ENCODE results near the gene EP300.

Gene EP300

DNA sequence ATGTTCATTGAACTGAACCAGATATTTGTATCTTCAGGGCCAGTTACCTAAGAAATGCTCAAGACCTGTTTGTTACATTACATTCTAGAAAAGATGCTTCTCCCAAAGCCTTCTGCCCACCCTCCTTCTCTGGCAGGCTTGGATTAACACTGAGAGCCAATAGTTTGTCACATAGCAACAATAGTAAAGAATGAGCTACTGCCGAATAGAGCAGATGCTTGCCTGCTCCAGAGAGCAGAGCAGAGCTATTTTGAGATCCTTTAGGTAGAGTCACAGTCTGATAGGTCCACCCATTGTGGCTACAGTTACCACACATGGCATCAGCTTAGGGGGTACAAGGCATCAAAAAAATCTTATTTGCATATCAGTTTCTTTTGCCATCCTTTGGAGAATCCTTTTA, 13.5 kb upstream of the EP300 start:
- no peaks in the 10 kb centered on the region for H3K79me1 ChIP-seq (replicated peaks; ENCODE audit: low read length, poor library complexity, severe bottlenecking)
- no peak overlapping the region for H2BK120ac ChIP-seq (ENCODE audit: low read depth, low read length)
- H3K18ac ChIP-seq (ENCODE audit: low read depth in 1 of 2, low read length in 2 of 2) = no peak overlapping the region
- no peak overlapping the region for H2BK5ac ChIP-seq (ENCODE audit: low read depth, low read length, poor library complexity, severe bottlenecking)
- no peak overlapping the region for H4K91ac ChIP-seq (ENCODE audit: low read length)
- H2AK5ac ChIP-seq (ENCODE audit: low read length, severe bottlenecking) = no peak overlapping the region
- H2BK15ac ChIP-seq (ENCODE audit: low read depth, poor library complexity, severe bottlenecking) = no peak overlapping the region
- no peak overlapping the region for H3K27ac ChIP-seq (ENCODE audit: low read length, poor library complexity, severe bottlenecking)
- no peak overlapping the region for H3K14ac ChIP-seq (ENCODE audit: low read length in 2 of 2)
- H3K4ac ChIP-seq (ENCODE audit: low read depth in 1 of 2, low read length in 2 of 2) = no peak overlapping the region
- DNase-seq = no peak
- H3K9ac ChIP-seq (ENCODE audit: low read length) = no peak overlapping the region
- H3K4me2 ChIP-seq (ENCODE audit: low read length, poor library complexity, severe bottlenecking) = no peak overlapping the region
- H3K9me3 ChIP-seq (ENCODE audit: control insufficient read depth, low read length) = no peaks in the 10 kb centered on the region
- 62% methylated on average over 1 of the region's 1 CpG for WGBS
- no peak overlapping the region for H4K8ac ChIP-seq (ENCODE audit: low read length)
- no peak overlapping the region for H2AFZ ChIP-seq (ENCODE audit: low read depth, low read length)
- H3K27me3 ChIP-seq (ENCODE audit: control insufficient read depth in 1 of 2, insufficient read depth in 1 of 2, low read length in 2 of 2) = peaks cover 0 to 14% of the 10 kb centered on the region in 2 experiments
- H3K36me3 ChIP-seq (ENCODE audit: control insufficient read depth in 1 of 2, insufficient read depth in 2 of 2, low read depth in 1 of 2, low read length in 2 of 2) = no peaks in the 10 kb centered on the region
- no peak overlapping the region for H2BK12ac ChIP-seq (ENCODE audit: low read length in 2 of 2)
- no peaks in the 10 kb centered on the region for H3K4me1 ChIP-seq (ENCODE audit: control insufficient read depth, insufficient read depth, low read depth, low read length)
- no peak overlapping the region for H3K4me3 ChIP-seq (ENCODE audit: insufficient read depth in 1 of 2, low read depth in 1 of 2, low read length in 2 of 2)
- H3K23ac ChIP-seq (ENCODE audit: low read length in 2 of 2) = no peak overlapping the region

DNA sequence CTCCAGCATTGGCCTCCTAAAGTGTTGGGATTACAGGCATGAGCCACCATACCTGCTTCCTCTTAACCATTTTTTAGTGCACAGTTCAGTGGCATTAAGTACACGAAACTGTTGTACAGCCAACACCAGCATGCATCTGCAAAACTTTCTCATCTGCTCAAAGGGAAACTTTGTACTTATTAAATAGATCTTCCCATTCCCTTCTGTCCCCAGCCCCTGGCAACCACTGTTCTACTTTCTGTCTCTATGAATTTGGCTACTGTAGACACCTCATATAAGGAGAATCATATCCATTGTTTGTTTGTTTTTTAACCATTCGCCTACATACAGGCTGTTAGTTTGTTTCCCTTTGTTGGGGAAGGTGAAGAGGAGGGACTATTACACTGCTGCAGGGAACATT, 6.5 kb upstream of the EP300 start:
- Histone ChIP-seq H2BK5ac (ENCODE audit: low read depth, low read length, poor library complexity, severe bottlenecking) (no peak overlapping the region), H4K91ac (ENCODE audit: low read length) (no peak overlapping the region), H3K4me2 (ENCODE audit: low read length, poor library complexity, severe bottlenecking) (no peak overlapping the region), H3K18ac (ENCODE audit: low read depth in 1 of 2, low read length in 2 of 2) (no peak overlapping the region), H3K4me1 (ENCODE audit: control insufficient read depth, insufficient read depth, low read depth, low read length) (no peaks in the 10 kb centered on the region), H3K23ac (ENCODE audit: low read length in 2 of 2) (no peak overlapping the region), H3K79me1 (replicated peaks; ENCODE audit: low read length, poor library complexity, severe bottlenecking) (no peaks in the 10 kb centered on the region), H3K27ac (ENCODE audit: low read length, poor library complexity, severe bottlenecking) (no peak overlapping the region), H3K4ac (ENCODE audit: low read depth in 1 of 2, low read length in 2 of 2) (no peak overlapping the region), H2BK15ac (ENCODE audit: low read depth, poor library complexity, severe bottlenecking) (no peak overlapping the region), H3K14ac (ENCODE audit: low read length in 2 of 2) (no peak overlapping the region), H3K36me3 (ENCODE audit: control insufficient read depth in 1 of 2, insufficient read depth in 2 of 2, low read depth in 1 of 2, low read length in 2 of 2) (no peaks in the 10 kb centered on the region), H2BK120ac (ENCODE audit: low read depth, low read length) (no peak overlapping the region), H2BK12ac (ENCODE audit: low read length in 2 of 2) (no peak overlapping the region), H2AK5ac (ENCODE audit: low read length, severe bottlenecking) (no peak overlapping the region), H2AFZ (ENCODE audit: low read depth, low read length) (no peak overlapping the region), H3K9me3 (ENCODE audit: control insufficient read depth, low read length) (no peaks in the 10 kb centered on the region), H3K9ac (ENCODE audit: low read length) (no peak overlapping the region), H4K8ac (ENCODE audit: low read length) (no peak overlapping the region), H3K27me3 (ENCODE audit: control insufficient read depth in 1 of 2, insufficient read depth in 1 of 2, low read length in 2 of 2) (peaks cover 0 to 5% of the 10 kb centered on the region in 2 experiments), H3K4me3 (ENCODE audit: insufficient read depth in 1 of 2, low read depth in 1 of 2, low read length in 2 of 2) (no peak overlapping the region)
- DNase-seq = no peak
- WGBS = 83% methylated on average over 1 of the region's 2 CpGs

DNA sequence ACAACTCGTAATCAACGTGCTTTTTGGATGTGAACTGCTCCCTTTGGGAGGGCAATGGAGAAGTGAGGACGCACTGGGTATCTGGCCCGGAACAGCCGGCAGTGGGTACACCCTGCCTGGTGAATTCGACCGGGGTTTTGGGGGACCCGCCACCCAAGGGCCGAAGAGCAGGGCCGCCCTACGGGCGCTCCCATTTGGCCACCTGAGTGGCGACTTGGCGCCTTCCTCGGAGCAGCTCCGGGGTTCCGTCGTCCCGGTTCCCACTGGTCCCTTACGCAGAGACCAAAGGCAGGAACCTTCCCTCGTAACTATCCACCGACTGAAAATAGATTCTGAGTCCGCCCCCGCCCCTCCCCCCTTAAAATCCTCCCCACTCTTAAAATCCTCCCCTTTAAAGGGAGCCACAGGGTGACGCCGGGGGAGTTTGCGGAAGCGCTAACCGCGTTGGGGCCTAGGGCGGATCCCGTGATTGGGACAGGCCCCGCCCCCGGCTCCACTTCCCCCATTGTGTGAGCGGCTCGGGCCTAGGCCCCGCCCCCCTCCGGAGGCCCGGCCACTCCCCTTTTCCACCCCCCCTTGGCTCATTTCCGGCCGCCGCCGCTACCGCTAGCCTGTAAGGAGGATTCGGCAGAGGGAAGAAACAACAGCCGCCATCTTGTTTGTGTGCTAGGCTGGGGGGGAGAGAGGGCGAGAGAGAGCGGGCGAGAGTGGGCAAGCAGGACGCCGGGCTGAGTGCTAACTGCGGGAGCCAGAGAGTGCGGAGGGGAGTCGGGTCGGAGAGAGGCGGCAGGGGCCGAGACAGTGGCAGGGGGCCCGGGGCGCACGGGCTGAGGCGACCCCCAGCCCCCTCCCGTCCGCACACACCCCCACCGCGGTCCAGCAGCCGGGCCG, 1.0 kb upstream of the EP300 start:
- Histone ChIP-seq H2BK120ac (ENCODE audit: low read depth, low read length) (peak overlapping the region; percentile 97), H2BK12ac (ENCODE audit: low read length in 2 of 2) (peak overlapping the region in 1 of 2 experiments; percentile 86), H3K36me3 (ENCODE audit: control insufficient read depth in 1 of 2, insufficient read depth in 2 of 2, low read depth in 1 of 2, low read length in 2 of 2) (peaks cover 0 to 4% of the 10 kb centered on the region in 2 experiments), H3K27ac (ENCODE audit: low read length, poor library complexity, severe bottlenecking) (peak overlapping the region; percentile 92), H3K4me1 (ENCODE audit: control insufficient read depth, insufficient read depth, low read depth, low read length) (peaks cover 2% of the 10 kb centered on the region), H3K23ac (ENCODE audit: low read length in 2 of 2) (peak overlapping the region in 1 of 2 experiments; percentile 66), H3K9ac (ENCODE audit: low read length) (peak overlapping the region; percentile 99), H4K91ac (ENCODE audit: low read length) (peak overlapping the region; percentile 98), H4K8ac (ENCODE audit: low read length) (peak overlapping the region; percentile 89), H3K79me1 (replicated peaks; ENCODE audit: low read length, poor library complexity, severe bottlenecking) (no peaks in the 10 kb centered on the region), H2BK15ac (ENCODE audit: low read depth, poor library complexity, severe bottlenecking) (peak overlapping the region; percentile 94), H2BK5ac (ENCODE audit: low read depth, low read length, poor library complexity, severe bottlenecking) (peak overlapping the region; percentile 99), H3K4me2 (ENCODE audit: low read length, poor library complexity, severe bottlenecking) (peak overlapping the region; percentile 47), H3K27me3 (ENCODE audit: control insufficient read depth in 1 of 2, insufficient read depth in 1 of 2, low read length in 2 of 2) (no peaks in the 10 kb centered on the region), H3K4me3 (ENCODE audit: insufficient read depth in 1 of 2, low read depth in 1 of 2, low read length in 2 of 2) (peak overlapping the region; percentile 90 to 97), H3K18ac (ENCODE audit: low read depth in 1 of 2, low read length in 2 of 2) (peak overlapping the region; percentile 93 to 100), H2AK5ac (ENCODE audit: low read length, severe bottlenecking) (no peak overlapping the region), H2AFZ (ENCODE audit: low read depth, low read length) (peak overlapping the region; percentile 48), H3K14ac (ENCODE audit: low read length in 2 of 2) (peak overlapping the region; percentile 19 to 99), H3K9me3 (ENCODE audit: control insufficient read depth, low read length) (no peaks in the 10 kb centered on the region), H3K4ac (ENCODE audit: low read depth in 1 of 2, low read length in 2 of 2) (peak overlapping the region; percentile 42 to 100)
- WGBS = under 1% methylated on average over 39 of the region's 67 CpGs
- DNase-seq = peak; percentile 99

DNA sequence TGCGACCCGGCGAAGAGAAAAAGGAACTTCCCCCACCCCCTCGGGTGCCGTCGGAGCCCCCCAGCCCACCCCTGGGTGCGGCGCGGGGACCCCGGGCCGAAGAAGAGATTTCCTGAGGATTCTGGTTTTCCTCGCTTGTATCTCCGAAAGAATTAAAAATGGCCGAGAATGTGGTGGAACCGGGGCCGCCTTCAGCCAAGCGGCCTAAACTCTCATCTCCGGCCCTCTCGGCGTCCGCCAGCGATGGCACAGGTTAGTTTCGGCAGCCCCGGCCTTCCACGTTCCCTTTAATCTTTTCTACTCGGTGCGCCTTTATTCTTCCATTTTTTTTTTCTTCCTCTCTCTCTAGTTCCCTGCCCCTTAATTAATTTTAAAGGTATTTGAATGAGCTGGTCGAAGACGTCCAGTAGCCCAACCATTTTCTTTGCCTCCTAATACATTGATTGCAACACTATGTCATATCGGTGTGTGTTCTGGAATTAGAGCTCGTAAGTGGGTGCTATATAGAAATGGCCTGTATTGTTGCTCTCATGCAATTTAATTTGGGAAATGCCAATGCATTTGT, 537 bp downstream of the EP300 start:
- under 1% methylated on average over 24 of the region's 31 CpGs for WGBS
- Histone ChIP-seq H3K4me1 (ENCODE audit: control insufficient read depth, insufficient read depth, low read depth, low read length) (peaks cover 6% of the 10 kb centered on the region), H3K23ac (ENCODE audit: low read length in 2 of 2) (no peak overlapping the region), H2BK15ac (ENCODE audit: low read depth, poor library complexity, severe bottlenecking) (no peak overlapping the region), H3K4me3 (ENCODE audit: insufficient read depth in 1 of 2, low read depth in 1 of 2, low read length in 2 of 2) (peak overlapping the region; percentile 87 to 97), H2BK5ac (ENCODE audit: low read depth, low read length, poor library complexity, severe bottlenecking) (no peak overlapping the region), H2BK120ac (ENCODE audit: low read depth, low read length) (peak overlapping the region; percentile 92), H4K8ac (ENCODE audit: low read length) (no peak overlapping the region), H3K79me1 (replicated peaks; ENCODE audit: low read length, poor library complexity, severe bottlenecking) (no peaks in the 10 kb centered on the region), H2AFZ (ENCODE audit: low read depth, low read length) (no peak overlapping the region), H3K27ac (ENCODE audit: low read length, poor library complexity, severe bottlenecking) (peak overlapping the region; percentile 31), H3K4ac (ENCODE audit: low read depth in 1 of 2, low read length in 2 of 2) (peak overlapping the region; percentile 9 to 75), H3K18ac (ENCODE audit: low read depth in 1 of 2, low read length in 2 of 2) (peak overlapping the region; percentile 93 to 100), H3K4me2 (ENCODE audit: low read length, poor library complexity, severe bottlenecking) (peak overlapping the region; percentile 37), H4K91ac (ENCODE audit: low read length) (no peak overlapping the region), H2BK12ac (ENCODE audit: low read length in 2 of 2) (no peak overlapping the region), H3K14ac (ENCODE audit: low read length in 2 of 2) (peak overlapping the region in 1 of 2 experiments; percentile 19), H2AK5ac (ENCODE audit: low read length, severe bottlenecking) (no peak overlapping the region), H3K36me3 (ENCODE audit: control insufficient read depth in 1 of 2, insufficient read depth in 2 of 2, low read depth in 1 of 2, low read length in 2 of 2) (peaks cover 0 to 4% of the 10 kb centered on the region in 2 experiments), H3K9ac (ENCODE audit: low read length) (peak overlapping the region; percentile 99), H3K27me3 (ENCODE audit: control insufficient read depth in 1 of 2, insufficient read depth in 1 of 2, low read length in 2 of 2) (no peaks in the 10 kb centered on the region), H3K9me3 (ENCODE audit: control insufficient read depth, low read length) (no peaks in the 10 kb centered on the region)
- DNase-seq = peak; percentile 58

All from mesenchymal stem cell (in vitro differentiated cells and primary cell).